NCI-H446 treated with DMSO at 0.1 percent for 48 hours (cell line): ENCODE results near the gene FLNC.

Experiments
- DNase-seq: peaks from one replicate; lab custom pipeline; 2025; lab: John Stamatoyannopoulos, UW

Gene FLNC

GRCh38 chr7:128862571-128863432 lies 32.6 kb downstream of the FLNC start, which contains the start of gene ATP6V1F:
Gene ATP6V1F (plus strand): TSS chr7:128862856. CDS start chr7:128862905, 49 bp downstream.
- peak; percentile 91 for DNase-seq

- DNase-seq, result no peak
These were observed 33.3 kb downstream of the FLNC start for GRCh38 chr7:128863433-128863989.

- DNase-seq, result no peak
These were observed 35.1 kb downstream of the FLNC start for GRCh38 chr7:128865303-128865702.

GRCh38 chr7:128865996-128866877 lies 36.0 kb downstream of the FLNC start:
- no peak for DNase-seq

- no peak for DNase-seq
These were observed 37.0 kb downstream of the FLNC start for GRCh38 chr7:128867241-128867640.

- no peak for DNase-seq
These were observed 37.8 kb downstream of the FLNC start for GRCh38 chr7:128867842-128868623.

GRCh38 chr7:128868624-128869137 lies 38.5 kb downstream of the FLNC start:
- DNase-seq, result no peak

- no peak for DNase-seq
These were observed 39.1 kb downstream of the FLNC start for GRCh38 chr7:128869138-128869943.

GRCh38 chr7:128869944-128870285 lies 39.7 kb downstream of the FLNC start:
- DNase-seq, result no peak

- DNase-seq, result no peak
These were observed 40.8 kb downstream of the FLNC start for GRCh38 chr7:128871050-128871449.

GRCh38 chr7:128872394-128872824 lies 42.2 kb downstream of the FLNC start:
- DNase-seq, result no peak

- DNase-seq, result no peak
These were observed 43.0 kb downstream of the FLNC start for GRCh38 chr7:128873234-128873633.

GRCh38 chr7:128874140-128875031 lies 44.2 kb downstream of the FLNC start:
- no peak for DNase-seq

GRCh38 chr7:128875523-128875948 lies 45.3 kb downstream of the FLNC start:
- no peak for DNase-seq

- DNase-seq, result no peak
These were observed 45.9 kb downstream of the FLNC start for GRCh38 chr7:128876127-128876526.

GRCh38 chr7:128876586-128876977 lies 46.4 kb downstream of the FLNC start:
- no peak for DNase-seq

GRCh38 chr7:128876978-128877755 lies 47.0 kb downstream of the FLNC start:
- DNase-seq, result no peak

- no peak for DNase-seq
These were observed 47.5 kb downstream of the FLNC start for GRCh38 chr7:128877756-128878120.
